NT2/D1 (cell line): Measurements from ENCODE around the gene UNC5B.

ENCODE experiments used
- YY1 ChIP-seq: IDR thresholded peaks from 2 replicates; pipeline ENCODE4 v1.6.1; 2011; ENCODE audit not compliant: insufficient read length, insufficient read depth
- ZNF274 ChIP-seq: IDR thresholded peaks from 2 replicates; pipeline ENCODE4 v1.6.1; 2011; ENCODE audit warnings: mild to moderate bottlenecking, low read depth, low read length

DNA sequence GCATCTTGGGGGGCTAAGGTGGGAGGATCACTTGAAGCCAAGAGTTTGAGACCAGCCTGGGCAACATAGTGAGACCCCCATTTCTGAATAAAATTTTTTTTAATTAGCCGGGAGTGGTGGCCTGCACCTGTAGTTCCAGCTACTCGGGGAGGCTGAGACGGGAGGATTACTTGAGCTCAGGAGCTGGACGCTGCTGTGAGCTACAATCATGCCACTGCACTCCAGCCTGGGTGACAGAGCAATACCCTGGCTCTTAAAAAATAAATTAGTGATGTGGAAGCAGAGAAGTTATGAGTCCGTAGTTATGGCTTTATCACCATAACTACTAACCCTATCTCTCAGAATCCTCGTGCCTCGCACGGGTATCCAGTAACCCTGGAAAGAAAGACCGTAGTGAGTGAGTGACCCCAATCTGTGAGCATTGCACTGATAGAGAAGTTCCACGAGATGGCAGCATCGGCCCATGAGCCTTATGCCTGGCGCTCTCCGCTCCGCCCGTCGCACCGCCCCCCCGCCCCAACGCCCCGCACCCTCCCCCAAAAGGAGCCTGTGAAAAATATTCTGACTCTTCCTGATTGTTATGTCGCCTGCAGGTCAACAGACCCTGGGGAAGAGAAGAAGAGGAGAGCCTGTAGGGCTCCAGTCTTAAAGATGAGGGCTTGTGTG lies 101.8 kb downstream of the UNC5B start:
- TF ChIP-seq YY1 (no peak), ZNF274 (no peak)
